ENCODE data around the gene TSSK6.

DNA sequence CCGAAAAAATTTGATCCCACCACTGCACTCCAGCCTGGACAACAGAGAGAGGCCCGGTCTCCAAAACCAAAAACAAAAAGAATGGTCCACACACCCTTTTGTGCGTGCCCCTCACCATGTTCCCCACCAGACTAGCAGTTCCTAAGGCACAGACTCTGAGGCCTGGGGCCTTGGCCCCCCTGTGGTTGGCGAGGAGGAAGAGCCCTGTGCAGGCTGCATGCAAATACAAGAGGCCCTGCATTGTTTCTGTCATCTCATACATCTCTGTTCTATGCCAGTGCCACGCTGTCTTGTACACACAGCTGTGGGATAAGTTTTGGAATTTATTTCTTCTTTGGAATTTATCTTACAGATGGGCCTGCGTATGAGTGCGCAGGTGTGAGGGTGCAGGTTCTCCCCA, 8.7 kb upstream of the TSSK6 start:
- no peak for TF ChIP-seq TAF1 (IDR thresholded peaks at IDR 0.05; ENCODE audit: low read depth)
- TF ChIP-seq, protein P1, sequence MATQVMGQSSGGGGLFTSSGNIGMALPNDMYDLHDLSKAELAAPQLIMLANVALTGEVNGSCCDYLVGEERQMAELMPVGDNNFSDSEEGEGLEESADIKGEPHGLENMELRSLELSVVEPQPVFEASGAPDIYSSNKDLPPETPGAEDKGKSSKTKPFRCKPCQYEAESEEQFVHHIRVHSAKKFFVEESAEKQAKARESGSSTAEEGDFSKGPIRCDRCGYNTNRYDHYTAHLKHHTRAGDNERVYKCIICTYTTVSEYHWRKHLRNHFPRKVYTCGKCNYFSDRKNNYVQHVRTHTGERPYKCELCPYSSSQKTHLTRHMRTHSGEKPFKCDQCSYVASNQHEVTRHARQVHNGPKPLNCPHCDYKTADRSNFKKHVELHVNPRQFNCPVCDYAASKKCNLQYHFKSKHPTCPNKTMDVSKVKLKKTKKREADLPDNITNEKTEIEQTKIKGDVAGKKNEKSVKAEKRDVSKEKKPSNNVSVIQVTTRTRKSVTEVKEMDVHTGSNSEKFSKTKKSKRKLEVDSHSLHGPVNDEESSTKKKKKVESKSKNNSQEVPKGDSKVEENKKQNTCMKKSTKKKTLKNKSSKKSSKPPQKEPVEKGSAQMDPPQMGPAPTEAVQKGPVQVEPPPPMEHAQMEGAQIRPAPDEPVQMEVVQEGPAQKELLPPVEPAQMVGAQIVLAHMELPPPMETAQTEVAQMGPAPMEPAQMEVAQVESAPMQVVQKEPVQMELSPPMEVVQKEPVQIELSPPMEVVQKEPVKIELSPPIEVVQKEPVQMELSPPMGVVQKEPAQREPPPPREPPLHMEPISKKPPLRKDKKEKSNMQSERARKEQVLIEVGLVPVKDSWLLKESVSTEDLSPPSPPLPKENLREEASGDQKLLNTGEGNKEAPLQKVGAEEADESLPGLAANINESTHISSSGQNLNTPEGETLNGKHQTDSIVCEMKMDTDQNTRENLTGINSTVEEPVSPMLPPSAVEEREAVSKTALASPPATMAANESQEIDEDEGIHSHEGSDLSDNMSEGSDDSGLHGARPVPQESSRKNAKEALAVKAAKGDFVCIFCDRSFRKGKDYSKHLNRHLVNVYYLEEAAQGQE (IDR thresholded peaks at IDR 0.05; ENCODE audit: low read depth), result no peak
- TF ChIP-seq FOXM1 (IDR thresholded peaks at IDR 0.05; ENCODE audit: borderline replicate concordance, low read depth), result no peak
- TF ChIP-seq NFIC (IDR thresholded peaks at IDR 0.05), result no peak
- TF ChIP-seq TCF12 (IDR thresholded peaks at IDR 0.05; ENCODE audit: low read depth), result no peak
- no peak for TF ChIP-seq ZBTB7A (IDR thresholded peaks at IDR 0.05; ENCODE audit: low read depth)
- no peak for TF ChIP-seq EGR1 (IDR thresholded peaks at IDR 0.05)

All from Ishikawa (cell line).